HG03558 (cell line): Measurements from ENCODE around the gene PSD4.

Experiments
- ATAC-seq: cut with Tn5 transposase; IDR thresholded peaks from one replicate; pipeline ENCODE4 v1.9.1; 2021; ENCODE audit warnings: moderate number of reproducible peaks; ENCODE audit not compliant: unreplicated experiment; ENCODE audit errors: extremely low read depth

Gene PSD4

GRCh38 chr2:113182471-113183260 lies 8.9 kb downstream of the PSD4 start:
- ATAC-seq, result no peak

- ATAC-seq, result no peak
These were observed 9.5 kb downstream of the PSD4 start for GRCh38 chr2:113183264-113183663.

GRCh38 chr2:113183703-113184102 lies 9.9 kb downstream of the PSD4 start:
- ATAC-seq, result no peak

- no peak for ATAC-seq
These were observed 10.9 kb downstream of the PSD4 start for GRCh38 chr2:113184531-113185230.

GRCh38 chr2:113185664-113186432 lies 12.1 kb downstream of the PSD4 start:
- ATAC-seq, result no peak

- ATAC-seq, result no peak
These were observed 12.6 kb downstream of the PSD4 start for GRCh38 chr2:113186433-113186796.

GRCh38 chr2:113187771-113188170 lies 14.0 kb downstream of the PSD4 start:
- no peak for ATAC-seq

GRCh38 chr2:113190871-113191270 lies 17.1 kb downstream of the PSD4 start:
- no peak for ATAC-seq

- no peak for ATAC-seq
These were observed 18.8 kb downstream of the PSD4 start for GRCh38 chr2:113192459-113193100.

GRCh38 chr2:113195923-113196501 lies 22.2 kb downstream of the PSD4 start:
- no peak for ATAC-seq

GRCh38 chr2:113196839-113197238 lies 23.1 kb downstream of the PSD4 start:
- no peak for ATAC-seq

- ATAC-seq, result no peak
These were observed 23.7 kb downstream of the PSD4 start for GRCh38 chr2:113197347-113198047.

GRCh38 chr2:113198048-113198789 lies 24.4 kb downstream of the PSD4 start:
- ATAC-seq, result no peak

- no peak for ATAC-seq
These were observed 25.2 kb downstream of the PSD4 start for GRCh38 chr2:113198790-113199612.

GRCh38 chr2:113200236-113200635 lies 26.5 kb downstream of the PSD4 start:
- no peak for ATAC-seq

- no peak for ATAC-seq
These were observed 27.1 kb downstream of the PSD4 start for GRCh38 chr2:113200736-113201490.

- no peak for ATAC-seq
These were observed 27.9 kb downstream of the PSD4 start for GRCh38 chr2:113201496-113202304.
